K562 (cell line): ENCODE data around the gene IL11. TPM values are rescaled to one million over a fixed set of nuclear protein-coding genes. Genes with fewer than 3 reads are reported as not detected.
A peak's percentile ranks its signal among the peaks of the same experiment; 100 is the strongest.

Experiments used
- CHD4 ChIP-seq: fragments of 200-600 bp; sonication (generic); IDR thresholded peaks from 3 replicates; pipeline ENCODE4 v1.6.1; 2012; ENCODE audit warnings: low read depth, mild to moderate bottlenecking, mixed read lengths, low read length, inconsistent platforms; ENCODE audit not compliant: insufficient read depth, insufficient replicate concordance, poor library complexity, severe bottlenecking
- EP300 ChIP-seq: IDR thresholded peaks from 2 replicates; pipeline ENCODE4 v1.6.1; 2012; ENCODE audit warnings: low read length, improper control_type of control experiment
- FOXK1 ChIP-seq: sonication (generic); formaldehyde crosslinking; IDR thresholded peaks from 2 replicates; pipeline ENCODE4 v1.8.0; 2022; ENCODE audit warnings: missing genetic modification reagents, mild to moderate bottlenecking, borderline replicate concordance
- HCFC1 ChIP-seq: IDR thresholded peaks from 2 replicates; pipeline ENCODE4 v1.6.1; 2012; ENCODE audit warnings: low read depth, low read length, improper control_type of control experiment
- HES1 ChIP-seq: fragments of 450-650 bp; IDR thresholded peaks from 2 replicates; pipeline ENCODE4 v1.6.1; 2016; ENCODE audit warnings: low read depth, mild to moderate bottlenecking, moderate library complexity
- KDM4B ChIP-seq, 2 experiments: fragments of 450-650 bp in 1 of 2; sonication (generic) in 1 of 2; IDR thresholded peaks; 2 replicates each; pipeline ENCODE4 v1.6.1; 2016 to 2017; ENCODE audit warnings: borderline replicate concordance in 2 of 2, antibody characterized with exemption in 1 of 2, low read depth in 1 of 2, mild to moderate bottlenecking in 1 of 2
- MCM3 ChIP-seq: fragments of 450-650 bp; IDR thresholded peaks from 2 replicates; pipeline ENCODE4 v1.6.1; 2016
- PRMT5 ChIP-seq: sonication (generic); formaldehyde crosslinking; IDR thresholded peaks from 2 replicates; pipeline ENCODE4 v1.5.0; 2020; ENCODE audit warnings: missing genetic modification reagents
- PTRF ChIP-seq: fragments of 450-650 bp; IDR thresholded peaks from 2 replicates; pipeline ENCODE4 v1.6.1; 2016; ENCODE audit warnings: mild to moderate bottlenecking, missing genetic modification characterization, missing compliant biosample characterization
- PTTG1 ChIP-seq: fragments of 450-650 bp; IDR thresholded peaks from 2 replicates; pipeline ENCODE4 v1.6.1; 2016; ENCODE audit warnings: low read depth, mild to moderate bottlenecking, missing genetic modification characterization, missing compliant biosample characterization
- RBM17 ChIP-seq: fragments of 200-400 bp; formaldehyde crosslinking; IDR thresholded peaks from 2 replicates; pipeline ENCODE4 v1.6.1; 2017; ENCODE audit warnings: low read depth, mild to moderate bottlenecking, low read length, borderline replicate concordance
- RBM22 ChIP-seq: fragments of 200-400 bp; formaldehyde crosslinking; IDR thresholded peaks from 2 replicates; pipeline ENCODE4 v1.6.1; 2018; ENCODE audit warnings: low read length, low read depth; ENCODE audit not compliant: poor library complexity, severe bottlenecking
- SAFB ChIP-seq: fragments of 200-400 bp; formaldehyde crosslinking; IDR thresholded peaks from 2 replicates; pipeline ENCODE4 v1.6.1; 2017; ENCODE audit warnings: low read depth, low read length, borderline replicate concordance
- SRSF1 ChIP-seq: fragments of 200-400 bp; formaldehyde crosslinking; IDR thresholded peaks from 2 replicates; pipeline ENCODE4 v1.6.1; 2017; ENCODE audit warnings: mild to moderate bottlenecking, low read depth, low read length, moderate library complexity
- TAF1 ChIP-seq: IDR thresholded peaks from 2 replicates; pipeline ENCODE4 v1.6.1; 2011; ENCODE audit warnings: mild to moderate bottlenecking, low read length, moderate library complexity; ENCODE audit not compliant: insufficient read depth, control insufficient read depth, severe bottlenecking; ENCODE audit errors: extremely low read depth
- TBP ChIP-seq: optimal IDR thresholded peaks from 2 replicates; pipeline ENCODE3; 2011; ENCODE audit warnings: low read depth, low read length, improper control_type of control experiment
- USF1 ChIP-seq: sonication (generic); formaldehyde crosslinking; IDR thresholded peaks from 2 replicates; pipeline ENCODE4 v1.9.0; 2022; ENCODE audit warnings: mild to moderate bottlenecking, missing genetic modification reagents
- ZFP91 ChIP-seq: sonication (generic); formaldehyde crosslinking; IDR thresholded peaks from 2 replicates; pipeline ENCODE4 v1.8.0; 2022; ENCODE audit warnings: mild to moderate bottlenecking, missing genetic modification reagents
- ZNF121 ChIP-seq: sonication (generic); formaldehyde crosslinking; conservative IDR thresholded peaks from 2 replicates; pipeline ENCODE4 v1.8.0; 2022; ENCODE audit warnings: missing genetic modification reagents
- ZNF212 ChIP-seq: fragments of 450-650 bp; formaldehyde crosslinking; IDR thresholded peaks from 2 replicates; pipeline ENCODE4 v1.4.0; 2020; ENCODE audit warnings: mild to moderate bottlenecking
- ZNF717 ChIP-seq: fragments of 250-450 bp; sonication (Bioruptor Pico); IDR thresholded peaks from 2 replicates; pipeline ENCODE4 v1.5.0; 2021
- ZNF830 ChIP-seq: fragments of 250-450 bp; sonication (Bioruptor Pico); IDR thresholded peaks from 2 replicates; pipeline ENCODE4 v1.5.0; 2021; ENCODE audit warnings: mild to moderate bottlenecking
- polyA plus RNA-seq, 8 experiments: library from polyadenylated mRNA; depleted of rRNA in 4 of 8; stranded (reverse) in 5 of 8; unstranded in 3 of 8; fragments of >200 nt; fragmentation: Nextera tagmentation in 2 of 8; fragmentation: Illumina TruSeq in 1 of 8; extraction: Ambion mirVana in 2 of 8; extraction: Trizol in 1 of 8; gene quantifications; 2 replicates each; pipeline versions ENCODE4 v1.2.1 to v1.2.3, GENCODE V29; 2011 to 2014; ENCODE audit warnings: inconsistent platforms in 1 of 8, missing spikeins in 1 of 8
- total RNA-seq, 7 experiments: library from RNA; depleted of rRNA in 6 of 7; stranded (reverse); fragments of >200 nt in 6 of 7; fragmentation: Illumina TruSeq in 2 of 7; extraction: Trizol in 2 of 7; gene quantifications; 2 replicates each; pipeline versions ENCODE4 v1.2.1 to v1.2.3, GENCODE V29; 2011 to 2021; ENCODE audit warnings: low replicate concordance in 1 of 7
- TF ChIP-seq, protein P1 (sequence below), 3 experiments: IDR thresholded peaks in 2 of 3; conservative IDR thresholded peaks in 1 of 3; 2 replicates each; pipeline ENCODE4 v1.5.1; 2011 to 2012; ENCODE audit warnings: low read length in 3 of 3, mild to moderate bottlenecking in 3 of 3, control low read depth in 2 of 3, improper control_type of control experiment in 1 of 3, inconsistent platforms in 1 of 3, low read depth in 1 of 3, mixed read lengths in 1 of 3, moderate library complexity in 1 of 3; ENCODE audit not compliant: insufficient read depth in 2 of 3

The IL11 gene
- total and polyA plus RNA-seq, 9 of the 15 experiments (the other 6 are each of a cell fraction or from before 2014, with no cell fraction given), result 0.04 to 0.42 (median 0.06) TPM; not detected in 6

DNA sequence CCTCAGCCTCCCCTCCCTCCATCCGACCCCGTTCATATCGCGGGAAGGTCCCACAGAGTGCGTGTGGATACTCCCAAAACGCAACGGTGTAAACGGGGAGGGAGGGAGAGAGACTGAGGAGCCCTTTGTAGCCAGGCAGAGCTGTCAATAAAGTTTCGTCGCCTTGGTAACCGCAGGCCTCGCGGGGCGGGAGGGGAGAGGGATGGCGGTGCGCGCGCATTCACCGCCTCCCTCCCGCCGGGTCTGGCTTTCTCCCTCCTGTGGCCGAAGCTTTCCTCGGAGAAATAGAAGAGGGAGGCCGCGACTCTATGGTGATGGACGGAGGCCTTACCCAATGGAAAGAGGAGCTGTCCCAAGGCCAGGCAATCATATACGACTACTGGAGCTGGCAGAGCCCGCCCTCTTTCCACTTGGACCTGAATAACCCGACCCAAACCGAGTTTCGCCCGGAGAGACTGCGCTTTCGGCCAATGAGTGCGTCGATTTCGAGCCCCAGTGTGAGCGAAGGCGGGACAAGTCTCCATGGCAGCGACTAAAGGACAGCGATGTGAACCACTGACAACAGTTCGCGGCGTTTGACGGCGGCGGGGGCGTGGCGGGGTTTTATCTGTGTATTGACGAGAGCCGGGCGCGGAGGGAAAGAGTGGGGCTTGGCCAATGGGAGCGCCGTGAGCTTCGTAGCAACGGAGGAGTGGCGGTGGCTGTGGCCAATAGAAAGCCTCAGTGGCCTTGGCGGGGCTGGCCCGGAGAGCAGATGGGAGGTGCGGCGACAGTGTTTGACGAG, 31.0 kb downstream of the IL11 start, which contains the start of gene KMT5C (continued):
- TF ChIP-seq CHD4 (no peak), ZNF830 (CRISPR knock-in tag) (no peak), RBM17 (no peak), HES1 (no peak; the same call in 1 of the 2 replicates), PTTG1 (tag) (no peak), MCM3 (no peak), SRSF1 (no peak), TBP (peak; percentile 84), RBM22 (peak; percentile 54), KDM4B (IDR thresholded peaks at IDR 0.05; ENCODE audit: borderline replicate concordance in 2 of 2, low read depth in 1 of 2) (0 out of 4 replicates have a peak, but pooled peaks of 1 of the 2 experiments have one; percentile 27), FOXK1 (CRISPR knock-in tag) (no peak), PRMT5 (CRISPR knock-in tag) (no peak), ZNF121 (no peak), PTRF (no peak), ZFP91 (CRISPR knock-in tag) (no peak), ZNF717 (CRISPR knock-in tag) (no peak), EP300 (no peak), SAFB (0 out of 2 replicates have a peak, but pooled peaks have one; percentile 26), ZNF212 (CRISPR knock-in tag) (no peak), HCFC1 (no peak; the same call in 1 of the 2 replicates), USF1 (no peak), TAF1 (peak; percentile 79)
- TF ChIP-seq, protein P1, sequence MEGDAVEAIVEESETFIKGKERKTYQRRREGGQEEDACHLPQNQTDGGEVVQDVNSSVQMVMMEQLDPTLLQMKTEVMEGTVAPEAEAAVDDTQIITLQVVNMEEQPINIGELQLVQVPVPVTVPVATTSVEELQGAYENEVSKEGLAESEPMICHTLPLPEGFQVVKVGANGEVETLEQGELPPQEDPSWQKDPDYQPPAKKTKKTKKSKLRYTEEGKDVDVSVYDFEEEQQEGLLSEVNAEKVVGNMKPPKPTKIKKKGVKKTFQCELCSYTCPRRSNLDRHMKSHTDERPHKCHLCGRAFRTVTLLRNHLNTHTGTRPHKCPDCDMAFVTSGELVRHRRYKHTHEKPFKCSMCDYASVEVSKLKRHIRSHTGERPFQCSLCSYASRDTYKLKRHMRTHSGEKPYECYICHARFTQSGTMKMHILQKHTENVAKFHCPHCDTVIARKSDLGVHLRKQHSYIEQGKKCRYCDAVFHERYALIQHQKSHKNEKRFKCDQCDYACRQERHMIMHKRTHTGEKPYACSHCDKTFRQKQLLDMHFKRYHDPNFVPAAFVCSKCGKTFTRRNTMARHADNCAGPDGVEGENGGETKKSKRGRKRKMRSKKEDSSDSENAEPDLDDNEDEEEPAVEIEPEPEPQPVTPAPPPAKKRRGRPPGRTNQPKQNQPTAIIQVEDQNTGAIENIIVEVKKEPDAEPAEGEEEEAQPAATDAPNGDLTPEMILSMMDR (IDR thresholded peaks at IDR 0.05 in 2 of 3, conservative IDR thresholded peaks at IDR 0.05 in 1 of 3; ENCODE audit: insufficient read depth in 2 of 3, low read depth in 1 of 3, low read length in 3 of 3), result peak; percentile 30 to 48 (median 40); a peak in 5 of 6 replicates
